K562 (cell line): ENCODE results near the gene ARHGAP23. TPM values are rescaled to one million over a fixed set of nuclear protein-coding genes. Genes with fewer than 3 reads are reported as not detected.

ENCODE experiments used
- ATAC-seq: fragments of 200-7000 bp; cut with Tn5 transposase; 3 replicates; pipeline ENCODE4 v1.9.1; 2020; ENCODE audit warnings: moderate library complexity
- BruUV-seq: library from RNA; stranded (reverse); fragments of 400-500 nt; replicated peaks from 2 replicates; lab custom pipeline; 2021; lab: Mats Ljungman, UMichigan
- CTCF ChIA-PET: fragments of 300-600 bp; formaldehyde crosslinking; extraction: SDS; loops from one replicate; lab custom pipeline; 2021; ENCODE audit warnings: low intra/inter-chr PET ratio; lab: Yijun Ruan, JAX
- POLR2A ChIA-PET: fragments of 300-600, 350-650 bp; sonication (Branson Sonifier 250); formaldehyde crosslinking; extraction: SDS; loops from one replicate; lab custom pipeline; 2021; ENCODE audit warnings: antibody characterized with exemption, inconsistent platforms; lab: Yijun Ruan, JAX
- DNase-seq, 4 experiments: peaks; one replicate each; pipeline versions ENCODE4 v3.0.0 to v3.0.0-alpha.2; 2011 to 2018; ENCODE audit warnings: low spot score in 3 of 4, mixed read lengths in 3 of 4; ENCODE audit errors: extremely low read depth in 1 of 4
- FAIRE-seq: peaks from 2 replicates; lab custom pipeline; 2011; peaks lifted over from hg19 to GRCh38; lab: Jason Lieb, UNC
- H2AFZ ChIP-seq: 2 replicates; pipeline ENCODE4 v1.6.0; 2011; ENCODE audit warnings: low read depth, low read length, control low read depth, inconsistent platforms
- H3K27ac ChIP-seq: fragments of 200-600 bp; 3 replicates; pipeline ENCODE4 v1.8.0; 2011; ENCODE audit warnings: low read depth, mild to moderate bottlenecking, control low read depth, inconsistent platforms, low read length, moderate library complexity, mixed read lengths; ENCODE audit errors: extremely low read depth
- H3K27me3 ChIP-seq, 2 experiments: fragments of 300-600 bp in 1 of 2; 2 replicates in 1 of 2; 3 replicates in 1 of 2; pipeline versions ENCODE4 v1.6.0 to v1.8.0; 2011; ENCODE audit warnings: inconsistent platforms in 2 of 2, low read length in 2 of 2, mild to moderate bottlenecking in 1 of 2, mixed read lengths in 1 of 2, moderate library complexity in 1 of 2; ENCODE audit not compliant: control insufficient read depth in 2 of 2, insufficient read depth in 2 of 2
- H3K36me3 ChIP-seq: fragments of 300-600 bp; 3 replicates; pipeline ENCODE4 v1.8.0; 2011; ENCODE audit warnings: mild to moderate bottlenecking, low read length, inconsistent platforms; ENCODE audit not compliant: control insufficient read depth, insufficient read depth
- H3K4me1 ChIP-seq, 2 experiments: fragments of 200-600 bp in 1 of 2; replicated peaks in 1 of 2; 2 replicates in 1 of 2; 3 replicates in 1 of 2; pipeline versions ENCODE4 v1.5.1 to v1.8.0; 2011; ENCODE audit warnings: inconsistent platforms in 2 of 2, low read length in 2 of 2, mild to moderate bottlenecking in 1 of 2, mixed read lengths in 1 of 2, moderate library complexity in 1 of 2; ENCODE audit not compliant: control insufficient read depth in 2 of 2, insufficient read depth in 2 of 2
- H3K4me2 ChIP-seq: 2 replicates; pipeline ENCODE4 v1.6.1; 2011; ENCODE audit warnings: low read length, control low read depth, inconsistent platforms, mixed read lengths; ENCODE audit not compliant: insufficient read depth
- H3K4me3 ChIP-seq: fragments of 200-600 bp; sonication (generic), shearing (Covaris generic); 2 replicates; pipeline ENCODE4 v1.5.1; 2016; ENCODE audit warnings: control low read depth, inconsistent platforms
- H3K79me2 ChIP-seq: fragments of 200-600 bp; 3 replicates; pipeline ENCODE4 v1.8.0; 2011; ENCODE audit warnings: low read length, inconsistent platforms; ENCODE audit not compliant: control insufficient read depth, insufficient read depth
- H3K9ac ChIP-seq, 2 experiments: 2 replicates each; pipeline versions ENCODE4 v1.6.0 to v1.6.1; 2011; ENCODE audit warnings: low read depth in 2 of 2, low read length in 2 of 2, control low read depth in 1 of 2, inconsistent platforms in 1 of 2, mild to moderate bottlenecking in 1 of 2, mixed read lengths in 1 of 2; ENCODE audit not compliant: insufficient read depth in 1 of 2
- H3K9me1 ChIP-seq: one replicate; pipeline ENCODE4 v1.6.0; 2011; ENCODE audit warnings: inconsistent platforms, mild to moderate bottlenecking, low read length, moderate library complexity; ENCODE audit not compliant: control insufficient read depth, insufficient read depth
- H3K9me3 ChIP-seq: replicated peaks from 2 replicates; pipeline ENCODE4 v1.5.1; 2011; ENCODE audit warnings: low read depth, low read length, inconsistent platforms; ENCODE audit not compliant: control insufficient read depth, insufficient read depth
- H4K20me1 ChIP-seq: replicated peaks from 2 replicates; pipeline ENCODE4 v1.6.1; 2011; ENCODE audit warnings: low read length, inconsistent platforms, mixed read lengths; ENCODE audit not compliant: control insufficient read depth, insufficient read depth
- ATF7 ChIP-seq: fragments of 450-650 bp; IDR thresholded peaks from 2 replicates; pipeline ENCODE4 v1.7.1; 2014; ENCODE audit warnings: mild to moderate bottlenecking, moderate library complexity
- CBX2 ChIP-seq: fragments of 200-600 bp; sonication (generic); IDR thresholded peaks from one replicate; pipeline ENCODE4 v1.6.1; 2012; ENCODE audit warnings: mild to moderate bottlenecking, low read length, inconsistent platforms; ENCODE audit not compliant: insufficient read depth, poor library complexity, severe bottlenecking
- KLF13 ChIP-seq: fragments of 450-650 bp; IDR thresholded peaks from 2 replicates; pipeline ENCODE4 v1.6.1; 2016; ENCODE audit warnings: missing genetic modification characterization, low read depth, mild to moderate bottlenecking, missing compliant biosample characterization, moderate library complexity, borderline replicate concordance
- SMARCC2 ChIP-seq: fragments of 450-650 bp; IDR thresholded peaks from 2 replicates; pipeline ENCODE4 v1.6.1; 2017; ENCODE audit warnings: antibody characterized with exemption, moderate library complexity, mild to moderate bottlenecking, low read depth
- ZC3H11A ChIP-seq: IDR thresholded peaks from 2 replicates; pipeline ENCODE4 v1.6.1; 2012; ENCODE audit warnings: low read depth, low read length, improper control_type of control experiment
- ZFP30 ChIP-seq: fragments of 250-450 bp; sonication (Bioruptor Pico); IDR thresholded peaks from 2 replicates; pipeline ENCODE4 v1.8.0; 2022; ENCODE audit warnings: moderate library complexity, mild to moderate bottlenecking, inconsistent platforms, borderline replicate concordance
- ZKSCAN8 ChIP-seq: fragments of 200-800 bp; sonication (Bioruptor generic); IDR thresholded peaks from 2 replicates; pipeline ENCODE4 v1.6.1; 2016; ENCODE audit warnings: missing genetic modification characterization, missing compliant biosample characterization
- ZNF3 ChIP-seq: fragments of 250-450 bp; sonication (Bioruptor Pico); IDR thresholded peaks from 2 replicates; pipeline ENCODE4 v1.5.0; 2021; ENCODE audit warnings: mild to moderate bottlenecking, moderate library complexity
- ZSCAN29 ChIP-seq: fragments of 450-650 bp; IDR thresholded peaks from 2 replicates; pipeline ENCODE4 v1.6.1; 2017
- WGBS: fragments of 100-300 bp; shearing (Covaris generic); methylation state at CpG from one replicate; pipeline ENCODE4 v1.1.6; 2016; ENCODE audit warnings: low coverage, mixed read lengths; ENCODE audit not compliant: insufficient coverage; ENCODE audit errors: missing lambda C conversion rate; 5-methylcytosine and 5-hydroxymethylcytosine counted together
- in situ Hi-C: fragments of 300-500 bp; cut with MboI; formaldehyde crosslinking; loops from 4 replicates; pipeline ENCODE4 v1.15.0; 2018; ENCODE audit warnings: inconsistent platforms, mixed read lengths
- intact Hi-C: fragments of 100-400 bp; cut with micrococcal nuclease; formaldehyde crosslinking; loops from 2 replicates; pipeline ENCODE4 v1.14.2; 2022
- polyA plus RNA-seq, 8 experiments: library from polyadenylated mRNA; depleted of rRNA in 4 of 8; stranded (reverse) in 5 of 8; unstranded in 3 of 8; fragments of >200 nt; fragmentation: Nextera tagmentation in 2 of 8; fragmentation: Illumina TruSeq in 1 of 8; extraction: Ambion mirVana in 2 of 8; extraction: Trizol in 1 of 8; gene quantifications; 2 replicates each; pipeline versions ENCODE4 v1.2.1 to v1.2.3, GENCODE V29; 2011 to 2014; ENCODE audit warnings: inconsistent platforms in 1 of 8, missing spikeins in 1 of 8
- total RNA-seq, 7 experiments: library from RNA; depleted of rRNA in 6 of 7; stranded (reverse); fragments of >200 nt in 6 of 7; fragmentation: Illumina TruSeq in 2 of 7; extraction: Trizol in 2 of 7; gene quantifications; 2 replicates each; pipeline versions ENCODE4 v1.2.1 to v1.2.3, GENCODE V29; 2011 to 2021; ENCODE audit warnings: low replicate concordance in 1 of 7
- TF ChIP-seq, protein P1 (sequence below): sonication (generic); formaldehyde crosslinking; IDR thresholded peaks from 2 replicates; pipeline ENCODE4 v1.8.0; 2022; ENCODE audit warnings: mild to moderate bottlenecking, missing genetic modification reagents
- TF ChIP-seq, protein P2 (sequence below): fragments of 250-450 bp; sonication (Bioruptor Pico); IDR thresholded peaks from 2 replicates; pipeline ENCODE4 v1.5.0; 2021
- TF ChIP-seq, protein P3 (sequence below): fragments of 250-450 bp; sonication (Bioruptor Pico); IDR thresholded peaks from 2 replicates; pipeline ENCODE4 v1.4.0; 2020; ENCODE audit warnings: borderline replicate concordance

Gene ARHGAP23
- total and polyA plus RNA-seq, 9 of the 15 experiments (the other 6 are each of a cell fraction or from before 2014, with no cell fraction given) = 0.01 to 2.7 (median 0.70) TPM

DNA sequence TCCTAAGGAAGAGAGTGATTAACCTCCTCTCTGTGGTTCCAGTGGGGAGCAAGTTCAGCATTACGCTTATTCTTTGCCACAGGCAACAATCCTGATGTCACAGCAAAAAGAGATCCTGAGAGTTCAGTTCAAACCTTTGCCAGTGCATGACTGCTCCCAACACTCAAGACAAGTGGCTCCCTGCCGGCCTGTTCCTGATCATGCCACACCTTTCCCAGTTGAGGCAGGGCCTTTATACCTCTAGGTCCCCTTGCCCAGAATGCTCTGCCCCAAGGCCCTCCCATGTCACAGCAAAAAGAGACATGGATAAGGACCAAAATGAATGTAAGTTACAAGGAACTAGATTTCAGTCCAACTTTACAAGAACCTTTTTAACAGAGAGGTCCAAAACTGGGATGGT, 31.0 kb upstream of the ARHGAP23 start:
- Histone ChIP-seq H3K79me2 (no peaks in the 10 kb centered on the region), H2AFZ (no peak overlapping the region), H3K27ac (no peak overlapping the region), H3K4me2 (no peak overlapping the region), H3K4me1 (no peaks in the 10 kb centered on the region; a peak in 1 of 5 replicates), H3K9ac (no peak overlapping the region), H3K9me3 (no peaks in the 10 kb centered on the region), H4K20me1 (no peaks in the 10 kb centered on the region), H3K36me3 (peaks cover 45% of the 10 kb centered on the region), H3K4me3 (no peak overlapping the region), H3K27me3 (no peaks in the 10 kb centered on the region), H3K9me1 (no peaks in the 10 kb centered on the region)
- no peak for FAIRE-seq
- WGBS = 70% methylated on average over 2 of the region's 2 CpGs
- no peak for TF ChIP-seq KLF13 (tag)
- TF ChIP-seq ZNF3 (CRISPR knock-in tag) = no peak
- TF ChIP-seq ZFP30 (CRISPR knock-in tag) = no peak
- no peak for TF ChIP-seq ATF7
- no peak for TF ChIP-seq ZC3H11A
- TF ChIP-seq ZKSCAN8 = no peak
- no peak for TF ChIP-seq ZSCAN29
- TF ChIP-seq SMARCC2 = no peak
- TF ChIP-seq, protein P1, sequence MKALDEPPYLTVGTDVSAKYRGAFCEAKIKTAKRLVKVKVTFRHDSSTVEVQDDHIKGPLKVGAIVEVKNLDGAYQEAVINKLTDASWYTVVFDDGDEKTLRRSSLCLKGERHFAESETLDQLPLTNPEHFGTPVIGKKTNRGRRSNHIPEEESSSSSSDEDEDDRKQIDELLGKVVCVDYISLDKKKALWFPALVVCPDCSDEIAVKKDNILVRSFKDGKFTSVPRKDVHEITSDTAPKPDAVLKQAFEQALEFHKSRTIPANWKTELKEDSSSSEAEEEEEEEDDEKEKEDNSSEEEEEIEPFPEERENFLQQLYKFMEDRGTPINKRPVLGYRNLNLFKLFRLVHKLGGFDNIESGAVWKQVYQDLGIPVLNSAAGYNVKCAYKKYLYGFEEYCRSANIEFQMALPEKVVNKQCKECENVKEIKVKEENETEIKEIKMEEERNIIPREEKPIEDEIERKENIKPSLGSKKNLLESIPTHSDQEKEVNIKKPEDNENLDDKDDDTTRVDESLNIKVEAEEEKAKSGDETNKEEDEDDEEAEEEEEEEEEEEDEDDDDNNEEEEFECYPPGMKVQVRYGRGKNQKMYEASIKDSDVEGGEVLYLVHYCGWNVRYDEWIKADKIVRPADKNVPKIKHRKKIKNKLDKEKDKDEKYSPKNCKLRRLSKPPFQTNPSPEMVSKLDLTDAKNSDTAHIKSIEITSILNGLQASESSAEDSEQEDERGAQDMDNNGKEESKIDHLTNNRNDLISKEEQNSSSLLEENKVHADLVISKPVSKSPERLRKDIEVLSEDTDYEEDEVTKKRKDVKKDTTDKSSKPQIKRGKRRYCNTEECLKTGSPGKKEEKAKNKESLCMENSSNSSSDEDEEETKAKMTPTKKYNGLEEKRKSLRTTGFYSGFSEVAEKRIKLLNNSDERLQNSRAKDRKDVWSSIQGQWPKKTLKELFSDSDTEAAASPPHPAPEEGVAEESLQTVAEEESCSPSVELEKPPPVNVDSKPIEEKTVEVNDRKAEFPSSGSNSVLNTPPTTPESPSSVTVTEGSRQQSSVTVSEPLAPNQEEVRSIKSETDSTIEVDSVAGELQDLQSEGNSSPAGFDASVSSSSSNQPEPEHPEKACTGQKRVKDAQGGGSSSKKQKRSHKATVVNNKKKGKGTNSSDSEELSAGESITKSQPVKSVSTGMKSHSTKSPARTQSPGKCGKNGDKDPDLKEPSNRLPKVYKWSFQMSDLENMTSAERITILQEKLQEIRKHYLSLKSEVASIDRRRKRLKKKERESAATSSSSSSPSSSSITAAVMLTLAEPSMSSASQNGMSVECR (CRISPR knock-in tag) = no peak
- TF ChIP-seq, protein P2, sequence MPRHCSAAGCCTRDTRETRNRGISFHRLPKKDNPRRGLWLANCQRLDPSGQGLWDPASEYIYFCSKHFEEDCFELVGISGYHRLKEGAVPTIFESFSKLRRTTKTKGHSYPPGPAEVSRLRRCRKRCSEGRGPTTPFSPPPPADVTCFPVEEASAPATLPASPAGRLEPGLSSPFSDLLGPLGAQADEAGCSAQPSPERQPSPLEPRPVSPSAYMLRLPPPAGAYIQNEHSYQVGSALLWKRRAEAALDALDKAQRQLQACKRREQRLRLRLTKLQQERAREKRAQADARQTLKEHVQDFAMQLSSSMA (CRISPR knock-in tag) = no peak
- TF ChIP-seq CBX2 = no peak
- TF ChIP-seq, protein P3, sequence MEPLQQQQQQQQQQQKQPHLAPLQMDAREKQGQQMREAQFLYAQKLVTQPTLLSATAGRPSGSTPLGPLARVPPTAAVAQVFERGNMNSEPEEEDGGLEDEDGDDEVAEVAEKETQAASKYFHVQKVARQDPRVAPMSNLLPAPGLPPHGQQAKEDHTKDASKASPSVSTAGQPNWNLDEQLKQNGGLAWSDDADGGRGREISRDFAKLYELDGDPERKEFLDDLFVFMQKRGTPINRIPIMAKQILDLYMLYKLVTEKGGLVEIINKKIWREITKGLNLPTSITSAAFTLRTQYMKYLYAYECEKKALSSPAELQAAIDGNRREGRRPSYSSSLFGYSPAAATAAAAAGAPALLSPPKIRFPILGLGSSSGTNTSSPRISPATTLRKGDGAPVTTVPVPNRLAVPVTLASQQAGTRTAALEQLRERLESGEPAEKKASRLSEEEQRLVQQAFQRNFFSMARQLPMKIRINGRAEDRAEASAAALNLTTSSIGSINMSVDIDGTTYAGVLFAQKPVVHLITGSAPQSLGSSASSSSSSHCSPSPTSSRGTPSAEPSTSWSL (CRISPR knock-in tag) = no peak
- ChIA-PET CTCF (no interaction called here), POLR2A (interaction anchor here (0.6 to 2.3 kb wide), 2 partner anchors 11 to 652 kb away, joined by 3 to 5 read pairs; no protein-coding TSS in a partner anchor)
- no TSS peak for BruUV-seq
- intact Hi-C loops (no loop called here), in situ Hi-C loops (no loop called here)
- DNase-seq = no peak
- no peak for ATAC-seq
